ENCODE measurements around the gene MTR. TPM values are rescaled to one million over a fixed set of nuclear protein-coding genes. Genes with fewer than 3 reads are reported as not detected.

MTR gene
- total and polyA plus RNA-seq, 9 of the 15 experiments (the other 6 are each of a cell fraction or from before 2014, with no cell fraction given), result 3.4 to 44.3 (median 20.3) TPM

- no peak for TF ChIP-seq MGA (IDR thresholded peaks at IDR 0.05)
- TF ChIP-seq HMBOX1 (IDR thresholded peaks at IDR 0.05), result 0 out of 2 replicates have a peak, but pooled peaks have one; percentile 23
- TF ChIP-seq MECOM (CRISPR knock-in tag; IDR thresholded peaks at IDR 0.05), result peak; percentile 36; the same call in 1 of the 2 replicates
- TF ChIP-seq CBX8 (IDR thresholded peaks at IDR 0.05; ENCODE audit: borderline replicate concordance, extremely low read depth, low read depth, low read length, poor library complexity, severe bottlenecking), result no peak
- no peak for TF ChIP-seq PRPF4 (IDR thresholded peaks at IDR 0.05; ENCODE audit: insufficient read depth, low read depth, low read length, poor library complexity, severe bottlenecking)
- TF ChIP-seq TRIM24 (IDR thresholded peaks at IDR 0.05), result peak in 1 of 2 experiments; percentile 94; a peak in 2 of 4 replicates
- TF ChIP-seq GATAD2B (IDR thresholded peaks at IDR 0.05; ENCODE audit: borderline replicate concordance), result peak; percentile 76
- TF ChIP-seq MAFF (IDR thresholded peaks at IDR 0.05; ENCODE audit: low read length), result no peak
- peak; percentile 92; the same call in 1 of the 2 replicates for TF ChIP-seq CBX1 (IDR thresholded peaks at IDR 0.05; ENCODE audit: low read depth)
- peak; percentile 88 for TF ChIP-seq ZEB2 (IDR thresholded peaks at IDR 0.05)
- TF ChIP-seq PHF20 (IDR thresholded peaks at IDR 0.05; ENCODE audit: partially characterized antibody), result peak; percentile 94
- peak in 1 of 2 experiments; percentile 99; a peak in 2 of 3 replicates for TF ChIP-seq CBX3 (IDR thresholded peaks at IDR 0.05; ENCODE audit: borderline replicate concordance in 1 of 2, low read length in 2 of 2)
- TF ChIP-seq EWSR1 (IDR thresholded peaks at IDR 0.05; ENCODE audit: borderline replicate concordance, low read depth, partially characterized antibody), result no peak
- TF ChIP-seq HIVEP1 (CRISPR knock-in tag; IDR thresholded peaks at IDR 0.05), result no peak
- TF ChIP-seq MEF2A (IDR thresholded peaks at IDR 0.05; ENCODE audit: control insufficient read depth, low read depth, low read length), result no peak
- no peak for TF ChIP-seq RBM17 (IDR thresholded peaks at IDR 0.05; ENCODE audit: borderline replicate concordance, low read depth, low read length)
- TF ChIP-seq KAT7 (CRISPR knock-in tag; IDR thresholded peaks at IDR 0.05; ENCODE audit: borderline replicate concordance), result no peak
Measured at GRCh38 chr1:236794585-236795034, 482 bp upstream of the MTR start (continued).

Measured in K562 (cell line).